Measurements from ENCODE around the gene JAML. TPM values are rescaled to one million over a fixed set of nuclear protein-coding genes. Genes with fewer than 3 reads are reported as not detected.

The JAML gene, protein sequence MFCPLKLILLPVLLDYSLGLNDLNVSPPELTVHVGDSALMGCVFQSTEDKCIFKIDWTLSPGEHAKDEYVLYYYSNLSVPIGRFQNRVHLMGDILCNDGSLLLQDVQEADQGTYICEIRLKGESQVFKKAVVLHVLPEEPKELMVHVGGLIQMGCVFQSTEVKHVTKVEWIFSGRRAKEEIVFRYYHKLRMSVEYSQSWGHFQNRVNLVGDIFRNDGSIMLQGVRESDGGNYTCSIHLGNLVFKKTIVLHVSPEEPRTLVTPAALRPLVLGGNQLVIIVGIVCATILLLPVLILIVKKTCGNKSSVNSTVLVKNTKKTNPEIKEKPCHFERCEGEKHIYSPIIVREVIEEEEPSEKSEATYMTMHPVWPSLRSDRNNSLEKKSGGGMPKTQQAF
- total RNA-seq = under 0.01 TPM in 1 of 2 replicates, not detected in the other

- DNase-seq (ENCODE audit: low read depth in 2 of 2) = no peak
Observed at GRCh38 chr11:118224511-118225188, at the start of gene JAML. JAML (minus strand) TSS chr11:118225011; CDS start chr11:118214866, 10,145 bp downstream.

DNA sequence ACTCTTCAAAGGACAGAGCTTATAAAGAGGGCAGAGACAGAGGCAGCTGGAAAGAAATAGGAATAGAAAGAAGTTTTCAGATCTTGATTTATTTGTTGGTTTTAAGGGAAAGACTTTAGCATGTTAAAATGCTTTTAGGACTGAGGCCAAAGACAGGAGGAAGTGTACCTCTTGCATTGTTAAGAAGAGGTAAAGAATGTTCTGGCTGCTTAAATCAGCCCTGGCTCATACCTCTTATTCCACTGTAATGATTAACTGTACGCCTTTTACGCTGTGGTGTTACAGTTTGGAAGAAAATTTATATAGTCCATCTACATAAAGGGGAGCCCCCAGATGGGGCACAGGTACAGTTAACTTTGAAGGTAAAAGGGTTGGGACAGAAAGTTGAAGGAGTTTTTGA is 49.4 kb upstream of the JAML start:
- DNase-seq (ENCODE audit: low read depth in 2 of 2) = peak in 1 of 2 donors; percentile 20

DNA sequence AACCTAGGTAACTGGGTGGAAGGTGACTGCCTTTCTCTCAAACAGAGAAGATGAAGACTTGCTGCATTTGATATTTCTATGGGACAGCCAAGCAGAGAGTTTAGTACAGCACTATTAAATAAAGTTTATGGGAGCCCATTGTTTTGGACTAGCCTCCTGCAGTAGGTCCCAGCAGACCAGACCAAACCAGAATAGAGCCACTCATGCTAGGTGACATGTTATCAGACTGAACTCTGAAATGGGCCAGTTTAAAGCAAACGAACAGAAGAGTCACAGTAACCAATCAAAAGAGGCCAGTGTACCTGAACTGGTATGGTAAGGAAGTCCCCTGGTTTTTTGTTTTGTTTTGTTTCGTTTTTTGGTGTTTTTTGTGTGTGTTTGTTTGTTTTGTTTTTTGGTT is 47.2 kb upstream of the JAML start:
- no peak for DNase-seq (ENCODE audit: low read depth in 2 of 2)

GRCh38 chr11:118267486-118267885 is 42.7 kb upstream of the JAML start:
- DNase-seq (ENCODE audit: low read depth in 2 of 2) = no peak

GRCh38 chr11:118265954-118266353 is 41.1 kb upstream of the JAML start:
- DNase-seq (ENCODE audit: low read depth in 2 of 2) = peak in 1 of 2 donors; percentile 45

DNA sequence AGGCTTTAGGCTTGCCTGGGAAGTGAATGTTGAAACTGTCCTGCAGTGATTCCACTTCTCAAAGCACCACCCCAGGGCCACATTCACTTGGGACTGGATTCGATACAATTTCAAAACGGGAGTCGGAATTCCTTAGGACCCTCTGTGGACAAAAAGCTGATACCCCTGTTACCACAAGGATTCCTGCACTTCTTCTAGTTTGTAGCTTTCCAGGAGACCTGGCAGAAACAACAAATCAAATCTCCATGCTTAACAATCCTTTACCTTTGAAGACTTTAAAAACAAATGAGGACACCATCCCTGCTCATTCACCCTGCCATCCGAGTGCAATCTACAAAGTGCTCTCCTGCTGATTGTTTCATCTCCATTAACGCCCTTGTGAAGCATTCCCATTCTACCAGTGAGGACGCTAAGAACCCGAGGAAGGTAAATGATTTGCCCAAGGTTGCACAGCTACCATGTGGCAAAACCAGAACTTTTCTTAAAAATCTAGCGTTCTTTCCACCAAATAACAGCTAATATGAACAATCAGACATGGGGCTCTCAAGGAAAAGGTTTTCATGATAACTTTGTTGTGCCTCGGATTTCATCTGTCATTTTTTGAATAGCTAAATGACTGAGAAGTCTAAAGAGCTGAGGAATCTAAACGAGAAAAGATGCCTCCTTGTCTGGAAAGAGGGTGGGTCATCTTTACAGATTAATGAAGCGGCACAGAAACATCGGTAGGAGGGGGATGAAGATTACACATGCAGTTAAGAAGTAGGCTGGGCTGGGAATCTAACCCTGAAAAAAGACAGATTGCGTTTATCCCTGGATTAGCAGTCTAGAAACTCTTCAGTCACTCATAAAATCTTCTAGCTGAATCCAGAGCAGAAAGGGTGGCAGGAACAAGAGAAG is 40.0 kb upstream of the JAML start:
- peak in 1 of 2 donors; percentile 21 for DNase-seq (ENCODE audit: low read depth in 2 of 2)

DNA sequence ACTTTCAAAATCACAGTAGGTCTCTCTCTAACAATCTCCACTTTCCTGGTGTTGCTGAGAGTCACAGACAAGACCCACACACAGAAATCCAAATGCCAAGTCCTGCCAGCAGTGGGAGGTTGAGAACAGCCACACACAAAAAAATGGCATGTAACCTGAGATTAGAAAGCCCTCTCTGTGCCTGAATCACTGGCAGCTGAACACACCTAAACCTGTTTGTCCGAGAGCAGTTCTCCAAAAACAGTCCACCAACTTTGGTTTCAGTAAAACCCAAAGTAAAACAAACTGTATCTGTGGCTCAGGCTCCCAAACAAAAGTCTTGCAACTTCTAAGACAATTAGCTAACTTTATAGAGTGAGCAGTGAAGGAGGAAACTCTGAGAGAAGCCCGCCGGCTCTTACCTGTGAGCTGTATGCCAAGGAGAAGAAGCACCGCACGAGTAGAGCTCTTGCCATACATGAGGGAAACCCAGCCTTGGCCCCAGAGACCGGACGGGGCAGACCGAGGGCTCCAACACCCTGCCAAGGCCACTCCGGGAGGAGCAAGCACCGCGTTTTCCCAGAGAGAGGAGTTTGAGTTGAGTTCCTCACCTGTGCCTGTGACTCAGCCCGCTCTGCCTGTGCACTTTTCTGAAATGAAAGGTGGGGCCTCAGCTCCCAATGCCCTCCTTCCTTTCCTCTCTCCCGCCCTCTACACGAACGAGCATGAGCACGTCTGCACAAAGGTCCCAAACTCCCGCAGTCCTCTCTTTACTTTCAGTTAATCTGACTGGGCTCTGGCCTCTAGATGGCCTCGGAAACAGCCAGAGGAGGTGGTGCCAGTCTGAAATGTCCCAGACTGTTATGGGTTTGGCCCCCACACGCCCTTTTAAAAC is 39.1 kb upstream of the JAML start, which contains the start of gene MPZL2:
Gene MPZL2, minus strand, starts transcription at position 603 of the 874 bp plus-strand sequence. Its CDS starts 144 bp downstream, at position 459.
- DNase-seq (ENCODE audit: low read depth in 2 of 2) = peak; percentile 22 to 63

- DNase-seq (ENCODE audit: low read depth in 2 of 2) = peak in 1 of 2 donors; percentile 32
Observed at GRCh38 chr11:118263112-118263511, 38.3 kb upstream of the JAML start.

DNA sequence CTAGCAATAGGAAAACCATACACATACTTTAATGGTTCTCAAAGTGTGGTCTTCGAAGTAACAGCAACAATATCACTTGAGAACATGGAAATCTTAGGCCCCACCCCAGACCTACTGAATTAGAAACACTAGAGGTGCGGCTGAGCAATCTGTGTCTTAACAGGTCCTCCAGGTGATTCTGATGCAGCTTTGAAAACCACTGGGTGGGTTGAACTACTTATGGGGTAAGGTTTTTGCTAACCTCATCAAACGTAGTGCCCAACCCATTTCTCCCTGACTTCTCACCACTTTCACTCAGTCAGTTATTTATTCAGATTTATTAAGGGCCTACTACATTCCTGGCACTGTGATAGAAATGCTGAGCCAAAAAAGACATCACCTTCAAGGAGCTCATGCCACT is 35.5 kb upstream of the JAML start:
- no peak for DNase-seq (ENCODE audit: low read depth in 2 of 2)

DNA sequence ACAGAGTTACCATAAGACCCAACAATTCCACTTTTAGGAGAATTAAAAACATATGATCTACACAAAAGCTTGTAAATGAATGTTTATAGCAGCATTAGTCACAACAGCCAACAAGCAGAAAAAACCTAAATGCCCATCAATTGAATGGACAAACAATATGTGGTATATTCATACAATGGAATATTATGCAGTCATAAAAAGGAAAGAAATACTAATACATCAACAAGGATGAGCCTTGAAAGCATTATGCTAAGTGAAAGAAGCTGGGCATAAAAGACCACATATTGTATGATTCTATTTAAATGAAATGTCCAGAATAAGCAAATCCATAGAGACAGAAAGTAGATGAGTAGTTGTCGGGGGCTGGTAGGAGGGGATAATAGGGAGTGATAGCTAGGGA is 34.3 kb upstream of the JAML start:
- DNase-seq (ENCODE audit: low read depth in 2 of 2) = no peak

- peak in 1 of 2 donors; percentile 16 for DNase-seq (ENCODE audit: low read depth in 2 of 2)
Observed at GRCh38 chr11:118258410-118258809, 33.6 kb upstream of the JAML start.

DNA sequence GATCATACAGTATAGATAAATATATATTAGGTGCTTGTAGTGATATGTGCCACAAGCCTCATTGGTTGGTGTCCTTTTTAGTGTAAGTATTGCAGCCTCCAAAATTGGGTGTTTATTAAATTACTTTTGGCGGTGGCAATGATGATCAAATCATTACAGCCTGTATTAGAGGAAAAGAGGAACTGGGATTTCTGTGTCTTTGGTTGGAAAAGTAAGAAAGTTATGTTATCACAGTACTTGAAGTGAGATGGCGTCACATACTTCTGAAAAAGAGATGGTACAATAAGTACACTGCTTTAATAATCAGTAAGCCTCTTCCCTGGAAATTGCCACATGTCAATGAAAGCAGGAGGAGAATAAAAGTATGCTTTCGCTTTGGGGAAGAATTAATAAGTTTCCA is 27.9 kb upstream of the JAML start:
- no peak for DNase-seq (ENCODE audit: low read depth in 2 of 2)

GRCh38 chr11:118251858-118252652 is 27.2 kb upstream of the JAML start, which contains the start of gene MPZL3:
MPZL3 (minus strand) TSS chr11:118252365; CDS start chr11:118252294, 71 bp downstream.
- DNase-seq (ENCODE audit: low read depth in 2 of 2) = peak; percentile 67 to 93

DNA sequence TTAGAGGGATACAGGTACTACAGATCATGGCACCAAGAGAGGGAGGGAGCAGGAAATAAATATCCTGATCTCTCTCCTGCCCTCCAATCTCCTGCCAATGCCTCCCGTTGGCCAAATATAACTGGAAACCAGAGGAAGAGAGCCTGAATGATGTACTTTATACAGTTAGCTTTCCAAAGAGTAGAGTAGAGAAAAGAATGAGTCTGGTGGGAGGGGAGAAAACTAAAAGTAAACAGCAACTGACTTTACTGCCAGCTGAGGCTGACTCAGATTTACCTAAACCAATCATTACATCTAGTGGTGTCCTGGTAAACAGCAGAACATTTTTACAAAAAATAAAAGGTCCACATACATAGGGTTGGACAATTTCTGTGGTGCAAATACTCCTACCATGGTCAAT is 22.2 kb upstream of the JAML start:
- peak; percentile 59 for DNase-seq (ENCODE audit: low read depth in 2 of 2)

DNA sequence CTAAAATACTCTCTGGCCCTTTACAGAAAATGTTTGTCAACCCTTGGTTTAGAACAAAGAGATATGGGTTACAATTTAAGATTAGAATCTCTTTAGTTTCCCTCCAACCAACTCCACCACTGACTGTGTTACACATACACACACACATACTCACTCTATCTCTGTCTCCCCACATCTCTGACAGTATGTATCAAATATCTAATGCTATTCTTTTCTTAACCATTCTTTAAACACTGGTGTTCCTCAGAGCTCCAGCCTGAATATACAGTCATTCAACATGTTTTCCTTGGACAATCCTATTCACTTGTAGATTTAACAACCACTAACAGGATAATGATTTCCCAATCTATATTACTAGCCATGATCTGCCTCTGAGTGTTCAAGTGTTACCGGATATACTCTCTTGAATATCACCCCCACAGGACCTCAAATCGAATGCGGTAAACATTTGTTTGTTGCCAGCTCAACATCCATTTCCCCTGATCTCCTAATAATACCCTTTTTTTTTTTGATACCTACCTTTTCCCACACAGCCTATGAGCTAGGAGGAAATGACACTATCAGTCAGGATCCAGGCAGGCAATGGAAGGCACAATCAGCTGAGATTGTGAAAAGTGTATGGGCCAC is 21.2 kb upstream of the JAML start:
- DNase-seq (ENCODE audit: low read depth in 2 of 2) = peak in 1 of 2 donors; percentile 52

DNA sequence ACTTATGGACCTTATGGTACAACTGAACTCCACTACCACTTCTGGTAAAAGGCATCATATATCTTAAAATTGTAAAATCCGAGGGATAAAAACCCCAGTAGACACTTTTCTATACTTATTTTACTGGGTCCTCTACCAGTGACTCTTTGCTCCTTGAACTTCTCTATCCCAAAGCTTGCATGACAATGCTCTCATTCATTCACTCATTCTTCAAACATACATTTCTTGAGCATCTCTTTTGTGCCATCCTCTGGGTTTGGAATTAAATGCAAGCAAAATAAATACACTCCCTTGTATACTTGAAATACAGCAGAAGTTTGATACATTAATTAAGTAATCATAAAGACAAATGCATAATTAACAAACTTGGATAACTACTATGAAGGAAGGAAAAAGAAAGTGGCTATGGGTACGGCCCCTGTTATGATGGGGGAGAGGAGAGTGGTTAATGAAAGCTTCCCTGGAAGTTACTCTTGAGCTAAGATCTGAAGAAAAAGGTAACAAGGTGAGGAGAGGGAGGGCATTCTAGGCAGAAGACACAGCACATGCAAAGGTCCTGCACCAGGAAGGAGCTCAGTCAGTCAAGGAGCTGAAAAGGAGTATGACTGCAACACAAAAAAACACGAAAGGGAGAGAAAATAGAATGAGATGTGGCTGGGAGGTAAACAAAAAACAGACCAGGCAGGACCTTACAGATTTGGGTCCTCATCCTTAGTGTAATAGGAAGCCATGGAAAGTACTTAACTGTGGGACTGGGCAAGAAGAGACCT is 19.4 kb upstream of the JAML start:
- DNase-seq (ENCODE audit: low read depth in 2 of 2) = no peak

- no peak for DNase-seq (ENCODE audit: low read depth in 2 of 2)
Observed at GRCh38 chr11:118243161-118243560, 18.4 kb upstream of the JAML start.

GRCh38 chr11:118241764-118242098 is 16.9 kb upstream of the JAML start:
- peak in 1 of 2 donors; percentile 15 for DNase-seq (ENCODE audit: low read depth in 2 of 2)
